ENCODE measurements around the gene STIM2.

STIM2 gene

DNA sequence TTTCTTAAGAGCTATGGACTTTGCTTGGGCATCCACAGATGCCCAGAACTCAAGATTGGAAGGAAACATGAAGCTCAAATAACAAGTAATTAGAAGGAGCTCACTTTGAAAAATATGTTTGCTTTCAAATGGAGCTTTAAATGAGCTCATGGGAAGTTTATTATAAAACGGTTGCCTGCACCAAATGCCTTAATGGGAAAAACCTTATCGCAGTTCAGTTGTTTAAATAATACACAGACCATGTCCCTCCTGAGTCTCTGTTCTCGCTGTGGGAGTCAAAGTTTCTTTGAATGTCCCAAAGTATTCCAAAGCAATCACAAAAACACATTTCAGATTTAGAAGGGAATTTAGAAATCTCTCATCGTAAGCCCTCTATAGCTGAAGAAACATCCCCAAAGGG, 31.6 kb upstream of the STIM2 start:
- Histone ChIP-seq H3K4me1 (ENCODE audit: insufficient read depth, low read length) (no peaks in the 10 kb centered on the region), H3K4me3 (ENCODE audit: low read depth in 1 of 2, low read length in 2 of 2) (no peak overlapping the region), H3K27ac (ENCODE audit: low read length) (no peak overlapping the region), H4K20me1 (ENCODE audit: insufficient read depth, low read length) (no peaks in the 10 kb centered on the region), H3K27me3 (ENCODE audit: insufficient read depth, low read length, poor library complexity) (no peaks in the 10 kb centered on the region), H3K9me3 (ENCODE audit: insufficient read depth, low read length, severe bottlenecking) (no peaks in the 10 kb centered on the region), H3K9ac (ENCODE audit: low read depth, low read length) (no peak overlapping the region), H3K79me2 (ENCODE audit: insufficient read depth, low read length) (no peaks in the 10 kb centered on the region), H2AFZ (ENCODE audit: low read depth, low read length) (no peak overlapping the region), H3K4me2 (ENCODE audit: insufficient read depth, low read length) (no peak overlapping the region), H3K36me3 (ENCODE audit: insufficient read depth, low read length) (no peaks in the 10 kb centered on the region)
- ATAC-seq (ENCODE audit: insufficient read depth, low read depth) (no peak), DNase-seq (no peak)
- TF ChIP-seq EZH2 (IDR thresholded peaks at IDR 0.05; ENCODE audit: borderline replicate concordance, low read depth, low read length, severe bottlenecking) = no peak
- TF ChIP-seq, protein P1, sequence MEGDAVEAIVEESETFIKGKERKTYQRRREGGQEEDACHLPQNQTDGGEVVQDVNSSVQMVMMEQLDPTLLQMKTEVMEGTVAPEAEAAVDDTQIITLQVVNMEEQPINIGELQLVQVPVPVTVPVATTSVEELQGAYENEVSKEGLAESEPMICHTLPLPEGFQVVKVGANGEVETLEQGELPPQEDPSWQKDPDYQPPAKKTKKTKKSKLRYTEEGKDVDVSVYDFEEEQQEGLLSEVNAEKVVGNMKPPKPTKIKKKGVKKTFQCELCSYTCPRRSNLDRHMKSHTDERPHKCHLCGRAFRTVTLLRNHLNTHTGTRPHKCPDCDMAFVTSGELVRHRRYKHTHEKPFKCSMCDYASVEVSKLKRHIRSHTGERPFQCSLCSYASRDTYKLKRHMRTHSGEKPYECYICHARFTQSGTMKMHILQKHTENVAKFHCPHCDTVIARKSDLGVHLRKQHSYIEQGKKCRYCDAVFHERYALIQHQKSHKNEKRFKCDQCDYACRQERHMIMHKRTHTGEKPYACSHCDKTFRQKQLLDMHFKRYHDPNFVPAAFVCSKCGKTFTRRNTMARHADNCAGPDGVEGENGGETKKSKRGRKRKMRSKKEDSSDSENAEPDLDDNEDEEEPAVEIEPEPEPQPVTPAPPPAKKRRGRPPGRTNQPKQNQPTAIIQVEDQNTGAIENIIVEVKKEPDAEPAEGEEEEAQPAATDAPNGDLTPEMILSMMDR (IDR thresholded peaks at IDR 0.05; ENCODE audit: borderline replicate concordance, extremely low read depth, low read length, poor library complexity, severe bottlenecking) = no peak

DNA sequence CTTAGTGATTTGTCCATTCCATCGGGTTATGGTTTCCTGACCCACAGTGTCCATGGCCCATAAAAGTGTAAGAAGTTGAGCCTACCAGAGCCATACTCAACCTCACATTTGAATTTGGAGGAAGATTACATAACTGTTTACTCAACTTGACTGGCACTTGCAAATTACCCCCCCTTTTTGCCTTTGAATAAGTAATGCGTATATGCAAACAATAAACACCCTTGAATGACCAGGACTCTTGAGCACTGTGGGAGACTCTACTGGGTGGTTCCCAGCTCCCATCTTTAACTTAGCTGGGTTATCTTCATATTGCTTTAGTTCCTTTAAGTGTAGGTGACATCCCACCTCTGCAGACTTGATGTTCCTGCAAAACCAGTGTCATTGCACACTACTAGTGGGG, 30.6 kb upstream of the STIM2 start:
- H3K27me3 ChIP-seq (ENCODE audit: insufficient read depth, low read length, poor library complexity) = no peaks in the 10 kb centered on the region
- DNase-seq (no peak), ATAC-seq (ENCODE audit: insufficient read depth, low read depth) (no peak)
- no peak overlapping the region for H3K4me3 ChIP-seq (ENCODE audit: low read depth in 1 of 2, low read length in 2 of 2)
- H3K4me1 ChIP-seq (ENCODE audit: insufficient read depth, low read length) = no peaks in the 10 kb centered on the region
- no peak overlapping the region for H3K9ac ChIP-seq (ENCODE audit: low read depth, low read length)
- no peaks in the 10 kb centered on the region for H3K79me2 ChIP-seq (ENCODE audit: insufficient read depth, low read length)
- H3K4me2 ChIP-seq (ENCODE audit: insufficient read depth, low read length) = no peak overlapping the region
- H4K20me1 ChIP-seq (ENCODE audit: insufficient read depth, low read length) = no peaks in the 10 kb centered on the region
- no peaks in the 10 kb centered on the region for H3K36me3 ChIP-seq (ENCODE audit: insufficient read depth, low read length)
- H3K9me3 ChIP-seq (ENCODE audit: insufficient read depth, low read length, severe bottlenecking) = no peaks in the 10 kb centered on the region
- TF ChIP-seq, protein P1 (IDR thresholded peaks at IDR 0.05; ENCODE audit: borderline replicate concordance, extremely low read depth, low read length, poor library complexity, severe bottlenecking) = no peak
- TF ChIP-seq EZH2 (IDR thresholded peaks at IDR 0.05; ENCODE audit: borderline replicate concordance, low read depth, low read length, severe bottlenecking) = no peak
- H2AFZ ChIP-seq (ENCODE audit: low read depth, low read length) = no peak overlapping the region
- no peak overlapping the region for H3K27ac ChIP-seq (ENCODE audit: low read length)

- no peak for ATAC-seq (ENCODE audit: insufficient read depth, low read depth)
- H3K9ac ChIP-seq (ENCODE audit: low read depth, low read length) = no peak overlapping the region
- H3K4me2 ChIP-seq (ENCODE audit: insufficient read depth, low read length) = no peak overlapping the region
- H3K36me3 ChIP-seq (ENCODE audit: insufficient read depth, low read length) = no peaks in the 10 kb centered on the region
- no peak overlapping the region for H2AFZ ChIP-seq (ENCODE audit: low read depth, low read length)
- H3K4me1 ChIP-seq (ENCODE audit: insufficient read depth, low read length) = no peaks in the 10 kb centered on the region
- TF ChIP-seq, protein P1 (IDR thresholded peaks at IDR 0.05; ENCODE audit: borderline replicate concordance, extremely low read depth, low read length, poor library complexity, severe bottlenecking) = no peak
- no peak for TF ChIP-seq EZH2 (IDR thresholded peaks at IDR 0.05; ENCODE audit: borderline replicate concordance, low read depth, low read length, severe bottlenecking)
- H3K27me3 ChIP-seq (ENCODE audit: insufficient read depth, low read length, poor library complexity) = no peaks in the 10 kb centered on the region
- no peaks in the 10 kb centered on the region for H3K79me2 ChIP-seq (ENCODE audit: insufficient read depth, low read length)
- H3K4me3 ChIP-seq (ENCODE audit: low read depth in 1 of 2, low read length in 2 of 2) = no peak overlapping the region
- no peak for DNase-seq
- peaks cover 3% of the 10 kb centered on the region for H3K9me3 ChIP-seq (ENCODE audit: insufficient read depth, low read length, severe bottlenecking)
- no peak overlapping the region for H3K27ac ChIP-seq (ENCODE audit: low read length)
- H4K20me1 ChIP-seq (ENCODE audit: insufficient read depth, low read length) = no peaks in the 10 kb centered on the region
Measured at GRCh38 chr4:26830701-26831100, 29.9 kb upstream of the STIM2 start.

DNA sequence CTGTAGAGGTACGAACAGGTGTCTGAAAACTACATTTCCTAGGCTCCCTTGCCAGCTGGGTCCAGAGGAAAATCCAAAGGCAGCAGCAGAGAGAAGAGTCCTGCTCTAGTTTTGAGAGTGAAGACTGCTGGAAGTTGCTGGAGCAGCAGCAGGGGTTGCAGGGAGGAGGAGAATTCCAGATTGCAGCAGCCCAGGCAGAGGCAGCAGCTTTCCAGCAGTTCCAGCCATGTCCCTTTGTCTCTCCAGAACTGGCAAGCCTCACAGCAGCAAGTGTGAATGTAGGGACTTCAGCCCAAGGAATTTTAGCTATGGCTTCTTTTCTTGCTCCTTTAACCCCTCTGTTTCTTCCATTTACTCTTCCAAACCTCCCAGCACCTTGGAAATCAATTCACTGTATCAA, 24.1 kb upstream of the STIM2 start:
- H3K27me3 ChIP-seq (ENCODE audit: insufficient read depth, low read length, poor library complexity) = no peaks in the 10 kb centered on the region
- no peaks in the 10 kb centered on the region for H3K79me2 ChIP-seq (ENCODE audit: insufficient read depth, low read length)
- H3K4me1 ChIP-seq (ENCODE audit: insufficient read depth, low read length) = no peaks in the 10 kb centered on the region
- H3K9ac ChIP-seq (ENCODE audit: low read depth, low read length) = no peak overlapping the region
- no peaks in the 10 kb centered on the region for H4K20me1 ChIP-seq (ENCODE audit: insufficient read depth, low read length)
- no peaks in the 10 kb centered on the region for H3K36me3 ChIP-seq (ENCODE audit: insufficient read depth, low read length)
- no peak overlapping the region for H3K4me3 ChIP-seq (ENCODE audit: low read depth in 1 of 2, low read length in 2 of 2)
- no peak overlapping the region for H3K4me2 ChIP-seq (ENCODE audit: insufficient read depth, low read length)
- DNase-seq (no peak), ATAC-seq (ENCODE audit: insufficient read depth, low read depth) (no peak)
- TF ChIP-seq, protein P1 (IDR thresholded peaks at IDR 0.05; ENCODE audit: borderline replicate concordance, extremely low read depth, low read length, poor library complexity, severe bottlenecking) = no peak
- no peak for TF ChIP-seq EZH2 (IDR thresholded peaks at IDR 0.05; ENCODE audit: borderline replicate concordance, low read depth, low read length, severe bottlenecking)
- H3K9me3 ChIP-seq (ENCODE audit: insufficient read depth, low read length, severe bottlenecking) = peaks cover 3% of the 10 kb centered on the region
- H3K27ac ChIP-seq (ENCODE audit: low read length) = no peak overlapping the region
- H2AFZ ChIP-seq (ENCODE audit: low read depth, low read length) = no peak overlapping the region

Measured in DND-41 (cell line).